CD14-positive monocyte (primary cell): ENCODE data around the gene CDK5RAP2. TPM values are rescaled to one million over a fixed set of nuclear protein-coding genes. Genes with fewer than 3 reads are reported as not detected.

Experiments used
- DNase-seq, 3 donors: peaks; one replicate each; pipeline ENCODE4 v3.0.0-alpha.2; 2011 to 2022
- H2AFZ ChIP-seq: 2 replicates; pipeline ENCODE4 v1.6.0; 2012; ENCODE audit warnings: mild to moderate bottlenecking, low read depth, low read length, inconsistent platforms; ENCODE audit not compliant: insufficient read depth, poor library complexity, severe bottlenecking
- H3K27ac ChIP-seq, 2 donors: 1 replicate in 1 of 2; 2 replicates in 1 of 2; pipeline ENCODE4 v1.5.1; 2012 to 2013; ENCODE audit warnings: low read length in 2 of 2, control low read depth in 1 of 2, inconsistent platforms in 1 of 2, low read depth in 1 of 2, mild to moderate bottlenecking in 1 of 2
- H3K27me3 ChIP-seq, 2 donors: one replicate each; pipeline versions ENCODE4 v1.6.0 to v1.6.1; 2011 to 2013; ENCODE audit warnings: low read length in 2 of 2; ENCODE audit not compliant: control insufficient read depth in 2 of 2, insufficient read depth in 2 of 2
- H3K36me3 ChIP-seq, 2 donors: replicated peaks in 1 of 2; 1 replicate in 1 of 2; 2 replicates in 1 of 2; pipeline versions ENCODE4 v1.5.1 to v1.6.1; 2012 to 2013; ENCODE audit warnings: low read length in 2 of 2, control low read depth in 1 of 2, inconsistent platforms in 1 of 2, mild to moderate bottlenecking in 1 of 2; ENCODE audit not compliant: insufficient read depth in 2 of 2, control insufficient read depth in 1 of 2
- H3K4me1 ChIP-seq, 2 donors: 1 replicate in 1 of 2; 2 replicates in 1 of 2; pipeline versions ENCODE4 v1.5.1 to v1.6.1; 2012 to 2013; ENCODE audit warnings: low read length in 2 of 2, control low read depth in 1 of 2, inconsistent platforms in 1 of 2, mild to moderate bottlenecking in 1 of 2, moderate library complexity in 1 of 2; ENCODE audit not compliant: insufficient read depth in 2 of 2, control insufficient read depth in 1 of 2
- H3K4me2 ChIP-seq: replicated peaks from 2 replicates; pipeline ENCODE3; 2012; ENCODE audit warnings: low read length, moderate library complexity, mild to moderate bottlenecking; ENCODE audit not compliant: poor library complexity, severe bottlenecking; ENCODE audit errors: extremely low read depth
- H3K4me3 ChIP-seq, 3 experiments: fragments of 200-600 bp in 1 of 3; sonication (generic) in 1 of 3; replicated peaks in 1 of 3; 1 replicate in 2 of 3; 2 replicates in 1 of 3; pipeline ENCODE4 v1.5.1; 2011 to 2013; ENCODE audit warnings: low read length in 3 of 3, mild to moderate bottlenecking in 3 of 3, control low read depth in 2 of 3, low read depth in 2 of 3, inconsistent platforms in 1 of 3, moderate library complexity in 1 of 3
- H3K79me2 ChIP-seq: 2 replicates; pipeline ENCODE4 v1.6.0; 2012; ENCODE audit warnings: mild to moderate bottlenecking, control low read depth, inconsistent platforms, low read length, moderate library complexity; ENCODE audit not compliant: insufficient read depth
- H3K9ac ChIP-seq: 2 replicates; pipeline ENCODE4 v1.6.0; 2017; ENCODE audit warnings: low read length, mild to moderate bottlenecking; ENCODE audit not compliant: insufficient read depth, poor library complexity, severe bottlenecking
- H3K9me3 ChIP-seq, 2 donors: replicated peaks in 1 of 2; 1 replicate in 1 of 2; 2 replicates in 1 of 2; pipeline versions ENCODE4 v1.5.1 to v1.6.1; 2012 to 2013; ENCODE audit warnings: low read length in 2 of 2, control low read depth in 1 of 2; ENCODE audit not compliant: control insufficient read depth in 1 of 2, insufficient read depth in 1 of 2
- H4K20me1 ChIP-seq: 2 replicates; pipeline ENCODE4 v1.6.0; 2012; ENCODE audit warnings: mild to moderate bottlenecking, low read length, control low read depth, moderate library complexity; ENCODE audit not compliant: insufficient read depth
- H3K27ac Mint-ChIP-seq, 7 donors: one replicate each; pipeline ENCODE4 v1.8.0; 2020; ENCODE audit warnings: mild to moderate bottlenecking in 7 of 7, mixed read lengths in 7 of 7, moderate library complexity in 6 of 7, inconsistent platforms in 2 of 7
- H3K27me3 Mint-ChIP-seq, 3 donors: one replicate each; pipeline ENCODE4 v1.8.0; 2021 to 2022; ENCODE audit warnings: low read depth in 3 of 3, mild to moderate bottlenecking in 3 of 3, mixed read lengths in 3 of 3, moderate library complexity in 3 of 3, inconsistent platforms in 1 of 3
- H3K36me3 Mint-ChIP-seq, 2 donors: one replicate each; pipeline ENCODE4 v1.8.0; 2020; ENCODE audit warnings: mixed read lengths in 2 of 2, inconsistent platforms in 1 of 2, mild to moderate bottlenecking in 1 of 2
- H3K4me1 Mint-ChIP-seq: one replicate; pipeline ENCODE4 v1.8.0; 2020; ENCODE audit warnings: mild to moderate bottlenecking, mixed read lengths
- H3K4me3 Mint-ChIP-seq, 2 donors: one replicate each; pipeline ENCODE4 v1.8.0; 2020; ENCODE audit warnings: mild to moderate bottlenecking in 2 of 2, mixed read lengths in 2 of 2, moderate library complexity in 1 of 2
- H3K9me3 Mint-ChIP-seq, 7 donors: one replicate each; pipeline ENCODE4 v1.8.0; 2020 to 2022; ENCODE audit warnings: mixed read lengths in 7 of 7, mild to moderate bottlenecking in 6 of 7, moderate library complexity in 6 of 7, inconsistent platforms in 2 of 7
- CTCF ChIP-seq: fragments of 200-600 bp; IDR thresholded peaks from one replicate; pipeline ENCODE4 v1.8.0; 2022; ENCODE audit warnings: antibody characterized with exemption, mild to moderate bottlenecking
- WGBS: methylation state at CpG from one replicate; pipeline ENCODE4 v1.1.5; 2013; ENCODE audit warnings: missing lambda C conversion rate; ENCODE audit not compliant: insufficient coverage; 5-methylcytosine and 5-hydroxymethylcytosine counted together
- intact Hi-C, 2 donors: fragments of 100-400 bp; cut with micrococcal nuclease; formaldehyde crosslinking; loops; one replicate each; pipeline versions ENCODE4 v1.15.0 to v1.15.1; 2023
- polyA plus RNA-seq, 3 donors: library from polyadenylated mRNA; depleted of rRNA in 1 of 3; unstranded in 2 of 3; stranded (reverse) in 1 of 3; fragments of 300-500 nt in 2 of 3; fragments of >200 nt in 1 of 3; fragmentation: Illumina TruSeq in 2 of 3; gene quantifications; 1 replicate in 2 of 3; 2 replicates in 1 of 3; pipeline ENCODE4 v1.2.3, GENCODE V29; 2012 to 2021

The CDK5RAP2 gene
- polyA plus RNA-seq, 3 donors = 2.0 to 13.7 (median 6.1) TPM

DNA sequence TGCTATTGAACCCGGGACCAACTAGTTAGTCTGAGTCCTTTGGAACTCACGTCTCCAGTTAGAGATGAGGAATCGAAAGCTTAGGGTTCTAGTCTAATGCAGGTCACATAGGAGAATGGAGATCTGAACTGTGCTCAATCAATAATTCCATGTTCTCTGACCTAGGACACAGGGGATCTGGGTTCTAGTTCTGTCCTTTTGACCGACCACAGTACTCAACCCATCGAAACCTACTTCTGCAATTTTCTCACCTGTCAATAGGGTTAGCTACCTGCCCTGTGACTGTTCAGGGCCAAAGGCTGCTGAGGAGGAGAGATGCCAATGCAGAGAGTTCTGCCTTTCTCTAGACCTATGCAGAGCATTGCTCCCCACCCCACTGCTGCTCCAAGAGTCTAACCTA, 187.7 kb downstream of the CDK5RAP2 start:
- H3K27me3 Mint-ChIP-seq = peaks cover 0 to 3% (median 1%) of the 10 kb centered on the region in 3 donors
- H3K9me3 Mint-ChIP-seq = no peaks in the 10 kb centered on the region
- Histone ChIP-seq H3K36me3 (peaks cover 82 to 98% of the 10 kb centered on the region in 2 donors), H3K27me3 (no peaks in the 10 kb centered on the region), H2AFZ (no peak overlapping the region), H3K79me2 (no peaks in the 10 kb centered on the region), H3K27ac (no peak overlapping the region), H3K4me1 (no peaks in the 10 kb centered on the region), H3K9ac (no peak overlapping the region), H4K20me1 (no peaks in the 10 kb centered on the region), H3K4me2 (no peak overlapping the region), H3K9me3 (no peaks in the 10 kb centered on the region), H3K4me3 (no peak overlapping the region)
- no peak for TF ChIP-seq CTCF
- WGBS = 100% methylated on average over 3 of the region's 5 CpGs
- no peak for DNase-seq
- H3K4me3 Mint-ChIP-seq = no peak overlapping the region
- H3K27ac Mint-ChIP-seq = peak overlapping the region in 1 of 7 donors; percentile 31
- intact Hi-C loops = no loop called here
- no peaks in the 10 kb centered on the region for H3K4me1 Mint-ChIP-seq
- peaks cover 77 to 88% of the 10 kb centered on the region in 2 donors for H3K36me3 Mint-ChIP-seq

- Histone ChIP-seq H2AFZ (no peak overlapping the region), H3K79me2 (no peaks in the 10 kb centered on the region), H3K9me3 (no peaks in the 10 kb centered on the region), H3K4me2 (no peak overlapping the region), H3K9ac (no peak overlapping the region), H3K27ac (no peak overlapping the region), H3K27me3 (no peaks in the 10 kb centered on the region), H4K20me1 (no peaks in the 10 kb centered on the region), H3K36me3 (peaks cover 77 to 99% of the 10 kb centered on the region in 2 donors), H3K4me1 (no peaks in the 10 kb centered on the region), H3K4me3 (no peak overlapping the region)
- Mint-ChIP-seq H3K4me3 (no peak overlapping the region), H3K4me1 (no peaks in the 10 kb centered on the region), H3K27ac (peak overlapping the region in 1 of 7 donors; percentile 63), H3K9me3 (no peaks in the 10 kb centered on the region), H3K27me3 (peaks cover 0 to 3% (median 1%) of the 10 kb centered on the region in 3 donors), H3K36me3 (peaks cover 75 to 89% of the 10 kb centered on the region in 2 donors)
- 100% methylated on average over 3 of the region's 5 CpGs for WGBS
- intact Hi-C loops = no loop called here
- no peak for TF ChIP-seq CTCF
- DNase-seq = no peak
These were observed 188.3 kb downstream of the CDK5RAP2 start for GRCh38 chr9:120391691-120392090.
